HG03039 (cell line): Measurements from ENCODE around the gene TGFB3.
"Not testable (repeated sequence)": the region's sequence is repeated elsewhere in the genome, so short reads cannot be mapped to it uniquely, and the experiment has no call there.

Source experiments
- ATAC-seq: cut with Tn5 transposase; IDR thresholded peaks from one replicate; pipeline ENCODE4 v1.9.1; 2021; ENCODE audit warnings: mild to moderate bottlenecking, moderate library complexity; ENCODE audit not compliant: unreplicated experiment

TGFB3 gene

GRCh38 chr14:75961662-75962061, 20.1 kb downstream of the TGFB3 start:
- no peak for ATAC-seq

- no peak for ATAC-seq
Measured at GRCh38 chr14:75960231-75960630, 21.6 kb downstream of the TGFB3 start.

- no peak for ATAC-seq
Measured at GRCh38 chr14:75959031-75959430, 22.8 kb downstream of the TGFB3 start.

GRCh38 chr14:75952489-75952888, 29.3 kb downstream of the TGFB3 start:
- no peak for ATAC-seq

GRCh38 chr14:75946785-75947184, 35.0 kb downstream of the TGFB3 start:
- ATAC-seq = no peak

- no peak for ATAC-seq
Measured at GRCh38 chr14:75944607-75945241, 37.1 kb downstream of the TGFB3 start.

GRCh38 chr14:75941030-75941429, 40.8 kb downstream of the TGFB3 start:
- ATAC-seq = no peak

GRCh38 chr14:75939200-75939599, 42.6 kb downstream of the TGFB3 start:
- no peak for ATAC-seq

GRCh38 chr14:75934998-75935628, 46.7 kb downstream of the TGFB3 start:
- ATAC-seq = no peak

GRCh38 chr14:75933712-75934296, 48.0 kb downstream of the TGFB3 start:
- ATAC-seq = no peak

- no peak for ATAC-seq
Measured at GRCh38 chr14:75928690-75929181, 53.1 kb downstream of the TGFB3 start.

GRCh38 chr14:75927564-75928087, 54.2 kb downstream of the TGFB3 start:
- no peak for ATAC-seq

GRCh38 chr14:75926431-75927115, 55.2 kb downstream of the TGFB3 start:
- no peak for ATAC-seq

GRCh38 chr14:75925141-75925840, 56.5 kb downstream of the TGFB3 start:
- not testable (repeated sequence) for ATAC-seq

- ATAC-seq = not testable (repeated sequence)
Measured at GRCh38 chr14:75920421-75920820, 61.4 kb downstream of the TGFB3 start.

- no peak for ATAC-seq
Measured at GRCh38 chr14:75917946-75918335, 63.9 kb downstream of the TGFB3 start.

GRCh38 chr14:75917322-75917945, 64.4 kb downstream of the TGFB3 start:
- ATAC-seq = no peak

GRCh38 chr14:75915045-75915444, 66.8 kb downstream of the TGFB3 start:
- ATAC-seq = no peak

GRCh38 chr14:75913183-75913582, 68.6 kb downstream of the TGFB3 start:
- ATAC-seq = no peak

- ATAC-seq = no peak
Measured at GRCh38 chr14:75911883-75912282, 69.9 kb downstream of the TGFB3 start.
